Mammary epithelial cell (primary cell): Measurements from ENCODE around the gene TMEM131.

Experiments used
- EZH2 ChIP-seq: IDR thresholded peaks from 2 replicates; pipeline ENCODE4 v1.6.1; 2012; ENCODE audit warnings: low read length, inconsistent platforms, borderline replicate concordance
- TF ChIP-seq, protein P1 (sequence below), 2 donors: IDR thresholded peaks in 1 of 2; conservative IDR thresholded peaks in 1 of 2; 2 replicates each; pipeline ENCODE4 v1.5.1; 2011 to 2012; ENCODE audit warnings: inconsistent platforms in 2 of 2, low read length in 2 of 2, mild to moderate bottlenecking in 2 of 2, control low read depth in 1 of 2, low read depth in 1 of 2; ENCODE audit not compliant: insufficient read depth in 1 of 2; ENCODE audit errors: extremely low read depth in 1 of 2

DNA sequence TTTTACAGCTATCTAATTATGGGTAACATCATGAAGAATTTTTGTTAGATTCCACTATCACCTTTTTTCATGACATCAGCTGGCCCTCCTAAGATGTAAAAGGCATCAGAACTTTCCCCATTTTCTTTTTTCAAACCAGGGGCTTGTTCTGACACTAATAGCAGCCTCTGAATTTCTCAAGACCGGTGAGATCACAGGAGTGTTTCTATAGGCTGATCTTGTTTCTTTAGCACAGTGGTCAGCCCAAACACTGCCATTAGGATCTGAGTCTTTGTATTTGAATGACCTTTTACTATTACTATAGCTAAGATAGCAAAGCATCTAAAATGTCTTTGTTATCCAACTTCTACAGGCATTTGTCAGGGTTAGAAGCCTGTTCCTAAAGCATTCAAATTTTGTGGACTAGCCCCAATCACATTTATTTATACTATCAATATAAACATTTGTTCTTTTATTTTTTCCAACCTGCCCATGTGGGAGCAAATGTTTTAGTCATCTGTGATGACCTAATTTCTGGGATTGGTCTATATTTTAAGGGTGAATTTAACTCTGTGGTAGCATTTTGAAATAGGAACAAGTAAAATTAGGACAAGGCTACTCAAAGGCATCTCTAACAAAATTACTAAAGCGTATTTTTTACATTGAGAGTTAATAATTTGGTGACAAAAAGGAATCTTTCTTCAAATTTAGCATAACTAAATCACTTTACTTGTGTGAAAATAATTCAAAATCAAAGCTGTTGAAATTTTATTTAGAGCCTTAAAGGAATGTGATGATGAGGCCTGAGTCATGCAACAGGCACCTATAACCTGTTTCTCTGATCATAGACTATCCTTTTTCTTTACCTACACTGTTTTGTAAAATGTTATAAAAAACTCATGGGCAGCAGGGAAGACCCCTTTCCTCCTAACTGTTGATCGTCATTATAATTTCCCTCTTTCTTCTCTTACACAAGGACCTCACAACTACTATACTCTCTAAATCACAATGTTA is 243.1 kb downstream of the TMEM131 start:
- TF ChIP-seq, protein P1, sequence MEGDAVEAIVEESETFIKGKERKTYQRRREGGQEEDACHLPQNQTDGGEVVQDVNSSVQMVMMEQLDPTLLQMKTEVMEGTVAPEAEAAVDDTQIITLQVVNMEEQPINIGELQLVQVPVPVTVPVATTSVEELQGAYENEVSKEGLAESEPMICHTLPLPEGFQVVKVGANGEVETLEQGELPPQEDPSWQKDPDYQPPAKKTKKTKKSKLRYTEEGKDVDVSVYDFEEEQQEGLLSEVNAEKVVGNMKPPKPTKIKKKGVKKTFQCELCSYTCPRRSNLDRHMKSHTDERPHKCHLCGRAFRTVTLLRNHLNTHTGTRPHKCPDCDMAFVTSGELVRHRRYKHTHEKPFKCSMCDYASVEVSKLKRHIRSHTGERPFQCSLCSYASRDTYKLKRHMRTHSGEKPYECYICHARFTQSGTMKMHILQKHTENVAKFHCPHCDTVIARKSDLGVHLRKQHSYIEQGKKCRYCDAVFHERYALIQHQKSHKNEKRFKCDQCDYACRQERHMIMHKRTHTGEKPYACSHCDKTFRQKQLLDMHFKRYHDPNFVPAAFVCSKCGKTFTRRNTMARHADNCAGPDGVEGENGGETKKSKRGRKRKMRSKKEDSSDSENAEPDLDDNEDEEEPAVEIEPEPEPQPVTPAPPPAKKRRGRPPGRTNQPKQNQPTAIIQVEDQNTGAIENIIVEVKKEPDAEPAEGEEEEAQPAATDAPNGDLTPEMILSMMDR (conservative IDR thresholded peaks at IDR 0.05 in 1 of 2, IDR thresholded peaks at IDR 0.05 in 1 of 2; ENCODE audit: extremely low read depth in 1 of 2, insufficient read depth in 1 of 2, low read depth in 1 of 2, low read length in 2 of 2), result no peak
- TF ChIP-seq EZH2, result no peak
